ENCODE measurements around the gene OVCH2.
"Not testable (repeated sequence)": the region's sequence is repeated elsewhere in the genome, so short reads cannot be mapped to it uniquely, and the experiment has no call there.

- not testable (repeated sequence) for TF ChIP-seq CTCF, EP300, POLR2A (IDR thresholded peaks at IDR 0.05)
Observed at GRCh38 chr11:7734767-7735166, 28.5 kb upstream of the OVCH2 start.
